Ascending aorta (tissue), 2 donors: ENCODE measurements around the gene CFB. TPM values are rescaled to one million over a fixed set of nuclear protein-coding genes. Genes with fewer than 3 reads are reported as not detected.

Source experiments
- DNase-seq, 2 donors: peaks; one replicate each; pipeline ENCODE4 v3.0.0-alpha.2; 2019; ENCODE audit warnings: low spot score in 2 of 2
- H3K27ac ChIP-seq, 2 donors: fragments of 200-600 bp; sonication (generic); one replicate each; pipeline ENCODE4 v1.5.1; 2016 to 2017; ENCODE audit warnings: mild to moderate bottlenecking in 1 of 2
- H3K27me3 ChIP-seq: fragments of 200-600 bp; sonication (generic); one replicate; pipeline ENCODE4 v1.5.1; 2017
- H3K36me3 ChIP-seq, 2 donors: fragments of 200-600 bp; sonication (generic); one replicate each; pipeline ENCODE4 v1.5.1; 2016
- H3K4me1 ChIP-seq, 2 donors: fragments of 200-600 bp; sonication (generic); one replicate each; pipeline ENCODE4 v1.5.1; 2016 to 2017; ENCODE audit warnings: mild to moderate bottlenecking in 1 of 2
- H3K4me3 ChIP-seq, 2 donors: fragments of 200-600 bp; sonication (generic); one replicate each; pipeline ENCODE4 v1.5.1; 2016 to 2017; ENCODE audit warnings: mild to moderate bottlenecking in 1 of 2
- H3K9me3 ChIP-seq, 2 donors: fragments of 200-600 bp; sonication (generic); one replicate each; pipeline ENCODE4 v1.5.1; 2016
- intact Hi-C: fragments of 100-400 bp; cut with DNase I; formaldehyde crosslinking; loops from one replicate; pipeline ENCODE4 v1.15.1; 2023
- total RNA-seq: library from RNA; depleted of rRNA; stranded (reverse); fragments of >200 nt; gene quantifications from one replicate; pipeline ENCODE4 v1.1.0, GENCODE V29; 2016
- TF ChIP-seq, protein P1 (sequence below), 3 experiments: fragments of 200-600 bp in 2 of 3; fragments of 450-650 bp in 1 of 3; sonication (generic) in 2 of 3; IDR thresholded peaks; one replicate each; pipeline ENCODE4 v1.5.1; 2016 to 2019; ENCODE audit warnings: antibody characterized with exemption in 3 of 3, mild to moderate bottlenecking in 1 of 3, moderate library complexity in 1 of 3

Gene CFB
- total RNA-seq, 1 donor from 2014 or later: 132 TPM

DNA sequence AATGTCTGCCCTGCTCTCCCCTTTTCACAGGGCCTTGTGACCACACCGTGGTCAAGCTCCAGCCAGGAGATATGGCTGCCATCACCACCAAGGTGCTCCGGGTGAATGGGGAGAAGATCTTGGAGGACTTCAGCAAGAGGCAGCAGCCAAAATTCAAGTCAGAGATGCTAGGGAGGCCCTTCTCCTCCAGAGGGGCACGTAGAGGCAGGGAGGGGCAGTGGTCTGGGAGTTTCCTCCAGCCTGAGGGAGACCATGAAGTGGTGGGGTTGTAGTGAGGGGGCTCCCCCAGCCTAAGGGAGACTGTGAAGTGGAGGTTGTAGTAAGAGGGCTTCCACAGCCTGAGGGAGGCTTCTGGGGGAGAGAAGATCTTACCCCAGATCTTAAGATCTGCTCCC lies 22.0 kb downstream of the CFB start:
- no peak overlapping the region for H3K27ac ChIP-seq
- peaks cover 10% of the 10 kb centered on the region in 2 donors for H3K4me1 ChIP-seq
- H3K36me3 ChIP-seq: peaks cover 61 to 77% of the 10 kb centered on the region in 2 donors
- intact Hi-C loops: no loop called here
- no peaks in the 10 kb centered on the region for H3K27me3 ChIP-seq
- DNase-seq: no peak
- TF ChIP-seq, protein P1, sequence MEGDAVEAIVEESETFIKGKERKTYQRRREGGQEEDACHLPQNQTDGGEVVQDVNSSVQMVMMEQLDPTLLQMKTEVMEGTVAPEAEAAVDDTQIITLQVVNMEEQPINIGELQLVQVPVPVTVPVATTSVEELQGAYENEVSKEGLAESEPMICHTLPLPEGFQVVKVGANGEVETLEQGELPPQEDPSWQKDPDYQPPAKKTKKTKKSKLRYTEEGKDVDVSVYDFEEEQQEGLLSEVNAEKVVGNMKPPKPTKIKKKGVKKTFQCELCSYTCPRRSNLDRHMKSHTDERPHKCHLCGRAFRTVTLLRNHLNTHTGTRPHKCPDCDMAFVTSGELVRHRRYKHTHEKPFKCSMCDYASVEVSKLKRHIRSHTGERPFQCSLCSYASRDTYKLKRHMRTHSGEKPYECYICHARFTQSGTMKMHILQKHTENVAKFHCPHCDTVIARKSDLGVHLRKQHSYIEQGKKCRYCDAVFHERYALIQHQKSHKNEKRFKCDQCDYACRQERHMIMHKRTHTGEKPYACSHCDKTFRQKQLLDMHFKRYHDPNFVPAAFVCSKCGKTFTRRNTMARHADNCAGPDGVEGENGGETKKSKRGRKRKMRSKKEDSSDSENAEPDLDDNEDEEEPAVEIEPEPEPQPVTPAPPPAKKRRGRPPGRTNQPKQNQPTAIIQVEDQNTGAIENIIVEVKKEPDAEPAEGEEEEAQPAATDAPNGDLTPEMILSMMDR (IDR thresholded peaks at IDR 0.05): no peak
- no peaks in the 10 kb centered on the region for H3K9me3 ChIP-seq
- H3K4me3 ChIP-seq: no peak overlapping the region

DNA sequence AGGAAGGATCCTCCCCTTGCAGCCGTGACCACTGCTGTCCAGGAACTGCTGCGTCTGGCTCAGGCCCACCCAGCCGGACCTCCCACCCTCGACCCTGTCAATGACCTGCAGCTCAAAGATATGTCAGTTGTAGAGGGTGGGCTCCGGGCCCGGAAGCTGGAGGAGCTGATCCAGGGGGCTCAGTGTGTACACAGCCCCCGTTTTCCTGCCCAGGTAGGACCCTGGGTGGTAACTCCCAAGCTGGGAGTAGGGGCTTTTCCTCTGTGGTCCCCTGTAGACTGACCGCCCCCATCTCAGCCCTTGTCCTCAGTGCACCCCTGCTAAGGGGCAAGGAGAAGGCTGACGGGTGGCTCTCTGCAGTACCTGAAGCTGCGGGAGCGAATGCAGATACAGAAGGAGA lies 22.4 kb downstream of the CFB start:
- no peak for DNase-seq
- Histone ChIP-seq H3K27ac (no peak overlapping the region), H3K9me3 (no peaks in the 10 kb centered on the region), H3K4me3 (no peak overlapping the region), H3K4me1 (peaks cover 10 to 14% of the 10 kb centered on the region in 2 donors), H3K27me3 (no peaks in the 10 kb centered on the region), H3K36me3 (peaks cover 58 to 73% of the 10 kb centered on the region in 2 donors)
- TF ChIP-seq, protein P1 (IDR thresholded peaks at IDR 0.05): no peak
- intact Hi-C loops: no loop called here

DNA sequence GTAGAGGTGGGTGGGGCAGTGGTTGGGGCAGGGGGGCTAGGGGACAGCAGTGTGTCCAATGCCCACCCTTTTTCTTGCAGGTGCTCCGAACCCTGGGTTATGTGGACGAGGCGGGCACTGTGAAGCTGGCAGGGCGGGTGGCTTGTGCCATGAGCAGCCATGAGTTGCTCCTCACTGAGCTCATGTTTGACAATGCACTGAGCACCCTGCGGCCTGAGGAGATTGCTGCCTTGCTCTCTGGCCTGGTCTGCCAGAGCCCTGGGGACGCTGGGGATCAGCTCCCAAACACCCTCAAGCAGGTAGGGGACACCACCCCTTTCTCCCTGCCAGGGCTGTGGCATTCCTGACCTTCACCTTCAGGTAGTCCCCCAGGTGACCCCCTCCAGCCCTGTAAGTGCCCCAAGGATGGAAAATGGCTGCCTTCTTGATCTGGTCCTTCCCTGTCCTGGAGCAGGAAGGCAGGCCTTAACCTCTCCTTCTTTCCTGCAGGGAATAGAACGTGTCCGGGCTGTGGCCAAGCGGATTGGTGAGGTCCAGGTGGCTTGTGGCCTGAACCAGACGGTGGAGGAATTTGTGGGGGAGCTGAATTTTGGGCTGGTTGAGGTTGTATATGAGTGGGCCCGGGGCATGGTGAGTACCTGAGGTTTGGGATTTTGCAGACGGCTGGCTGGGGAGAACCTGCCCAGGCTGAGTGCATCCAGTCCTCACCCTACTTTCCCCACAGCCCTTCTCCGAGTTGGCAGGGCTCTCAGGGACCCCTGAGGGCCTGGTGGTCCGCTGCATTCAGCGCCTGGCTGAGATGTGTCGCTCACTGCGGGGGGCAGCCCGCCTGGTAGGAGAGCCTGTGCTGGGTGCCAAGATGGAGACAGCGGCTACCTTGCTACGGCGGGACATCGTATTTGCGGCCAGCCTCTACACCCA lies 23.2 kb downstream of the CFB start:
- H3K27me3 ChIP-seq: no peaks in the 10 kb centered on the region
- TF ChIP-seq, protein P1 (IDR thresholded peaks at IDR 0.05): no peak
- H3K4me3 ChIP-seq: no peak overlapping the region
- H3K27ac ChIP-seq: peak overlapping the region; percentile 14 to 18
- peaks cover 51 to 65% of the 10 kb centered on the region in 2 donors for H3K36me3 ChIP-seq
- H3K4me1 ChIP-seq: peaks cover 10 to 16% of the 10 kb centered on the region in 2 donors
- no peak for DNase-seq
- no peaks in the 10 kb centered on the region for H3K9me3 ChIP-seq
- intact Hi-C loops: no loop called here

DNA sequence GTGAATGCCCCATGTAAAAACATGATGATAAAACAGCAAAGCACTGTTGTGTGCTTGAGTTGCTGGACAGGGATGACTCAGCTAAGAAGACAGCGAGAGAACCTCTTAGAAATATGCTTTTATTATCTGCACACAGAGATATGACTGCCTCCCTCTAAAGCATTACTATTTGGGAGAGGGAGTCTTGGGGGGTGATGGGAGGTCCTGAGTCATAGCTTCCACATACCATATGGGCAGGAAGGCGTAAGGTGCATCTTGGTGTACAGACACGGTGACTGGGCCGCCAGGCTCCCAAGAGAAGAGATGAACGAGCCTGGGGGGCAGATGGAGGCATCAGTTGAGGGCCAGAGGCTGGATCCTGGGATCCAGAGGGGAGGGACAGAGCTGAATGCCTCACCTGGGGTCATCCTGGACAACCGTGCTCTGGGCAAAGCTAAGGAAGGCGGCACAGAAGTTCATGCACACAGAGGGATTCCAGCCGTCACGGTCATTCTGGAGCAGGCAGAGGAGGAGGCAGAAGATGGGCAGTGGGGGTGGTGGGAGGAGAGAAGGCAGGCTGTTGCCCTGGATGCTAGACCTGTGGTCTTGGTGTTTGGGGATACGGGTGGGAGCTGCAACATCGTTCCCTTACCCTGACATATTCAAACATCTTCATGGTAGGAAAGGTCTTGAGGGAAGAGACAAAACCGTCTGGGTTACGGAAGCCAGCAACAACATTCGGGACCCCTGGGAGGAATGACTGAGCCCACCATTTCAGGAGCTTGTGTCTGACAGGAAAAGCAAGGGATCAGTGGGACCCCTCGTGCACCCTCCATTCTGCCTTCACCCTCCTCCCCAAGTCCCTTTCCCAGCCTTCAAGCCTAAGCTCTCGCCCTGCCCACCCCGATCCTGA lies 24.1 kb downstream of the CFB start:
- Histone ChIP-seq H3K9me3 (no peaks in the 10 kb centered on the region), H3K27ac (peak overlapping the region; percentile 92 to 99), H3K4me1 (peaks cover 10 to 16% of the 10 kb centered on the region in 2 donors), H3K27me3 (no peaks in the 10 kb centered on the region), H3K36me3 (peaks cover 46 to 56% of the 10 kb centered on the region in 2 donors), H3K4me3 (peak overlapping the region; percentile 78 to 80)
- TF ChIP-seq, protein P1 (IDR thresholded peaks at IDR 0.05): no peak
- intact Hi-C loops: loop anchor here (10.0 kb wide), 1 partner anchor 205 kb away; the partner anchor contains the start of genes AGPAT1 and RNF5
- no peak for DNase-seq

DNA sequence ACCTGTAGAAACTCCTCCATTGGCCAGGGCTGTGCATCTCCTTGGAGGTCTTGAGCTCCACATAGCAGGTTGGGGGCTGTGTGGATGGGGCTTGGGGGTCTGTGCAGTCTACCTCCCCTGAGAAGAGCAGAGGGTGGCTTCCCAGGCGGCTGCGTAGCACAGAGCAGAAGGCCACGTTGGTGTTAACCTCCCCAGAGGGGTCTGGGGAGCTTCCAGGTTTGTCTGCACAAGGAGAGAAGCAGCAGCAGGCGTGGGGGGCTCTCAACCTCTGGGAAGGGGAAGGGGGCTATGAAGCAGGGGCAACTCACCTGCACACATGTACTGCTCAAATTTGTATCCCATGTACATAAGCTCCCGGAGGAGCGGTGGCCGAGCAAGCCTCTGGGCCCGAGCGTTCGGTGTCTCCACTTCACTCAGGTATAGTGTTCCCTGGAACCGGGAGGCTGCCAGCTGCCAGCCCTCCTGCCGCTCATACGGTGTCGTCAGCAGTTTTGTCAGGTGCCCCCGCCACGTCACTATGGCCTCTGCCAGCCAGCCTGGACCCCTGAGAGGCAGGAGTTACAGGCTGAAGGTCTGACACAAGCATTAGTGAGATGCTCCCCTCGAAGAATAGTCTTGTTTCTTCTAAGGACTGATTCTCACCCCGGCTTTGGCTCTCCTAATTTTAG lies 24.8 kb downstream of the CFB start:
- H3K27me3 ChIP-seq: no peaks in the 10 kb centered on the region
- peak in 1 of 2 donors; percentile 62 for DNase-seq
- H3K9me3 ChIP-seq: no peaks in the 10 kb centered on the region
- peaks cover 38 to 48% of the 10 kb centered on the region in 2 donors for H3K36me3 ChIP-seq
- peak overlapping the region; percentile 78 to 80 for H3K4me3 ChIP-seq
- TF ChIP-seq, protein P1 (IDR thresholded peaks at IDR 0.05): no peak
- peaks cover 10 to 16% of the 10 kb centered on the region in 2 donors for H3K4me1 ChIP-seq
- peak overlapping the region; percentile 92 to 99 for H3K27ac ChIP-seq
- intact Hi-C loops: loop anchor here (10.0 kb wide), 1 partner anchor 204 kb away; the partner anchor contains the start of genes AGPAT1 and RNF5
